ENCODE data around the gene INSM1. TPM values are rescaled to one million over a fixed set of nuclear protein-coding genes. Genes with fewer than 3 reads are reported as not detected.

Gene INSM1
- polyA plus RNA-seq, 4 donors: not detected

DNA sequence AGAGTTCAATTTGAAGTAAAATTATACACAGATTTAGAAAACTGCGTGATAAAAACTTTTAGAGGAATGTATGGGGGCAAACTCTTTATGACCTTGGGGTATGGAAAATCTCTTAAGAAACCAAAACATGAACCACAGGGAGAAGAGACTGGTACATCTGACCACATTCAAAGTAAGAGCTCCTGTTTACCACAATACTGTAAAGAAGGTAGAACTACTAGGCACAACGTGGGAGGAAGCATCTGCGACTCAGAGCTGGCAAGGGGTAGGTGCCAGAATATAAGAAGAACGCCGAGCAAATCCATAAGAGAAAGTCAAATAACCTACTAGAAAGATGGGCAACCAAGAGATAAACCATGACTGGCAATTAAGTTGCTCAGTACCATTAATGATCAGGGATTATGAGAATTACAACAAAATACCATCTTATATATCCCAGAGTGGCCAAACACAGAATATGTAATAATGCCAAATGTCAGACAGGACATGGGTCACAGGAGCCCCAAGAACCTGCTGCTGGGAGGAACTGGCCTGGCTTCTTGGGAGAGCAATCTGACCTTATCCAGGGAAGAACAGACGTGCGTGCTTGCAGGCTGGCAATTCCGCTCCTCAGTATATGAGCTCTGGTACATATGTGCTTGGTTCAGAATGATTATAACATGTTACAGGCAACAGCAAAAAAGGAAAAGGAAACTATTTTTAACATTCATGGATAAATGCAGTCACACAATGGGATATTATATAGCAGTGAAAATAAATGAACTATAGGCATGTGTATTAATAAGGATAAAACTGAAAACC is 50.2 kb downstream of the INSM1 start:
- DNase-seq (ENCODE audit: low read depth in 4 of 4, low spot score in 3 of 4): no peak

Data from left renal pelvis (tissue), 4 donors.